ENCODE data around the gene ERC2. TPM values are rescaled to one million over a fixed set of nuclear protein-coding genes. Genes with fewer than 3 reads are reported as not detected.

ERC2 gene
- polyA plus RNA-seq, 3 donors: not detected

DNA sequence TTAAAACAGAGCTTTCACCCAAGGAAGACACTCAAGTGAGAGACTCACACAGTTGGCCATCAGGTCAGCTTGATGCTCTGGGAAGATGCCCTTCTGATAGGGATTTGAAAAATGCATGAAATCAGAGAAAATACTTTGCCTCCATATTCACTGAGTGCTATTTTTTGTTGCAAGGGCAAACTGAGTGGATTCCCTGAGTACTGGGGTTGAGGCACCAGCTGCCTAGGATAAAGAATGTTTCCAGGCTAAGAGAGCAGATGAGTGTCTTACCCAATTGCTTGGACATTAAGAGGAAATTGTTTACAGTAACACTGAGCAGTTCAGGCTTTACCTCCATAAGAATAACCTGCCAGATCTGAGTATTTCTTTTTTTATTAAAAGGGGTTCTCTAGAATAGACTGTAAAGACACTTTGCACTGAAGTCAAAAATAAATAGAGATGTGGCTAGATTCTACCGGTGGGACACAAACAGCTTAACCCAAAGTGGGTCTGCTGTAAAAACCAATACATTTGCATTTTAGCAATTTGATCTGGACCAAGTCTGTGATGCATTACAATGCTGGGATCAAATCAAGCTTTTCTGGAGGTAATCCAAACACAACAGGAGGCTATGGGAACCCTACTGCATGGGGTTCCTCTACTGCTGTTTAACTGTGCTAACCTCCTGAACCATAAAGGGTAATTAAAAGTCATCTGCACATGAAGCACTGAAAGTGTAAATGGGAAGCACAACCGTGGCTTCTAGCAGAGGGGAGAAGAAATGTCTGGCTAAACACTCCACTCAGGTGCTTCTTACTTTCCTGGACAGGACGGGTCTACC, 742.4 kb downstream of the ERC2 start:
- Histone ChIP-seq H3K9ac (ENCODE audit: insufficient read depth, low read length, poor library complexity, severe bottlenecking) (no peak overlapping the region), H3K36me3 (replicated peaks in 1 of 2; ENCODE audit: control insufficient read depth in 1 of 2, insufficient read depth in 2 of 2, low read length in 2 of 2) (no peaks in the 10 kb centered on the region), H3K27ac (ENCODE audit: low read depth in 1 of 2, low read length in 2 of 2) (no peak overlapping the region), H3K9me3 (replicated peaks in 1 of 2; ENCODE audit: control insufficient read depth in 1 of 2, insufficient read depth in 1 of 2, low read length in 2 of 2) (no peaks in the 10 kb centered on the region), H3K27me3 (ENCODE audit: control insufficient read depth in 2 of 2, insufficient read depth in 2 of 2, low read length in 2 of 2) (peaks cover 0 to 11% of the 10 kb centered on the region in 2 donors), H4K20me1 (ENCODE audit: insufficient read depth, low read length) (no peaks in the 10 kb centered on the region), H3K4me1 (ENCODE audit: control insufficient read depth in 1 of 2, insufficient read depth in 2 of 2, low read length in 2 of 2) (no peaks in the 10 kb centered on the region), H3K4me2 (replicated peaks; ENCODE audit: extremely low read depth, low read length, poor library complexity, severe bottlenecking) (no peak overlapping the region), H3K4me3 (replicated peaks in 1 of 3; ENCODE audit: low read depth in 2 of 3, low read length in 3 of 3) (no peak overlapping the region), H3K79me2 (ENCODE audit: insufficient read depth, low read length) (no peaks in the 10 kb centered on the region), H2AFZ (ENCODE audit: insufficient read depth, low read depth, low read length, poor library complexity, severe bottlenecking) (no peak overlapping the region)
- intact Hi-C loops (cut with micrococcal nuclease): no loop called here
- TF ChIP-seq, protein P1, sequence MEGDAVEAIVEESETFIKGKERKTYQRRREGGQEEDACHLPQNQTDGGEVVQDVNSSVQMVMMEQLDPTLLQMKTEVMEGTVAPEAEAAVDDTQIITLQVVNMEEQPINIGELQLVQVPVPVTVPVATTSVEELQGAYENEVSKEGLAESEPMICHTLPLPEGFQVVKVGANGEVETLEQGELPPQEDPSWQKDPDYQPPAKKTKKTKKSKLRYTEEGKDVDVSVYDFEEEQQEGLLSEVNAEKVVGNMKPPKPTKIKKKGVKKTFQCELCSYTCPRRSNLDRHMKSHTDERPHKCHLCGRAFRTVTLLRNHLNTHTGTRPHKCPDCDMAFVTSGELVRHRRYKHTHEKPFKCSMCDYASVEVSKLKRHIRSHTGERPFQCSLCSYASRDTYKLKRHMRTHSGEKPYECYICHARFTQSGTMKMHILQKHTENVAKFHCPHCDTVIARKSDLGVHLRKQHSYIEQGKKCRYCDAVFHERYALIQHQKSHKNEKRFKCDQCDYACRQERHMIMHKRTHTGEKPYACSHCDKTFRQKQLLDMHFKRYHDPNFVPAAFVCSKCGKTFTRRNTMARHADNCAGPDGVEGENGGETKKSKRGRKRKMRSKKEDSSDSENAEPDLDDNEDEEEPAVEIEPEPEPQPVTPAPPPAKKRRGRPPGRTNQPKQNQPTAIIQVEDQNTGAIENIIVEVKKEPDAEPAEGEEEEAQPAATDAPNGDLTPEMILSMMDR (IDR thresholded peaks at IDR 0.05): no peak
- no CpG with 5 or more reads among the region's 3 CpGs for WGBS (ENCODE audit: insufficient coverage)
- Mint-ChIP-seq H3K36me3 (no peaks in the 10 kb centered on the region), H3K4me1 (no peaks in the 10 kb centered on the region), H3K9me3 (peaks cover 0 to 2% (median 0%) of the 10 kb centered on the region in 7 donors), H3K4me3 (no peak overlapping the region), H3K27ac (no peak overlapping the region), H3K27me3 (ENCODE audit: low read depth in 3 of 3) (peaks cover 4 to 19% (median 8%) of the 10 kb centered on the region in 3 donors)
- no peak for DNase-seq

DNA sequence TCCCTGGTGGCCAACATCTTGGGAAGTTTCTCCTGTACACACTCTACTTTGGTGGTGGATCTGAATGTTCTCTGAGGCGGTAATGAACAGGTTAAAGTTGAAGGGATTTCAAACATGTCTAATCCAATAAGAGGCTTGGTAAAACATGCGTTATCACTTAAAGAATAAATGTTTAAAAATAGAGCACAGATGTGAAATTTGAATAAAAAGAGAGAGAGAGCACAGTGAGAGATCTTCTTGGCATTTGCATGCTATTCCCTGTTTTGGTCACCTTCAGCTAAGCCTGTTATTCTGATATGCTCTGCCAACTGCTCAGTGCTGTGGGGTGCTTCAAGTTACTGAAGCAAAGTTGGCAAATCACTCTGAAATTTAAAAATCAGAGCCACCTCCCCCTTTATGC, 743.4 kb downstream of the ERC2 start:
- no peak overlapping the region for H3K27ac ChIP-seq (ENCODE audit: low read depth in 1 of 2, low read length in 2 of 2)
- Mint-ChIP-seq H3K36me3 (no peaks in the 10 kb centered on the region), H3K4me3 (no peak overlapping the region), H3K27me3 (ENCODE audit: low read depth in 3 of 3) (peaks cover 4 to 20% (median 8%) of the 10 kb centered on the region in 3 donors), H3K27ac (no peak overlapping the region), H3K4me1 (no peaks in the 10 kb centered on the region), H3K9me3 (peaks cover 0 to 2% (median 0%) of the 10 kb centered on the region in 7 donors)
- H3K9ac ChIP-seq (ENCODE audit: insufficient read depth, low read length, poor library complexity, severe bottlenecking): no peak overlapping the region
- intact Hi-C loops (cut with micrococcal nuclease): loop anchor here in 1 of 2 donors (5.0 kb wide), 1 partner anchor 238 kb away; the partner anchor contains the start of gene WNT5A
- no peaks in the 10 kb centered on the region for H3K36me3 ChIP-seq (replicated peaks in 1 of 2; ENCODE audit: control insufficient read depth in 1 of 2, insufficient read depth in 2 of 2, low read length in 2 of 2)
- H3K79me2 ChIP-seq (ENCODE audit: insufficient read depth, low read length): no peaks in the 10 kb centered on the region
- H3K9me3 ChIP-seq (replicated peaks in 1 of 2; ENCODE audit: control insufficient read depth in 1 of 2, insufficient read depth in 1 of 2, low read length in 2 of 2): no peaks in the 10 kb centered on the region
- H3K4me3 ChIP-seq (replicated peaks in 1 of 3; ENCODE audit: low read depth in 2 of 3, low read length in 3 of 3): no peak overlapping the region
- H4K20me1 ChIP-seq (ENCODE audit: insufficient read depth, low read length): no peaks in the 10 kb centered on the region
- no peaks in the 10 kb centered on the region for H3K4me1 ChIP-seq (ENCODE audit: control insufficient read depth in 1 of 2, insufficient read depth in 2 of 2, low read length in 2 of 2)
- WGBS (ENCODE audit: insufficient coverage): no CpG with 5 or more reads among the region's 2 CpGs
- H2AFZ ChIP-seq (ENCODE audit: insufficient read depth, low read depth, low read length, poor library complexity, severe bottlenecking): no peak overlapping the region
- no peak overlapping the region for H3K4me2 ChIP-seq (replicated peaks; ENCODE audit: extremely low read depth, low read length, poor library complexity, severe bottlenecking)
- DNase-seq: no peak
- peaks cover 0 to 11% of the 10 kb centered on the region in 2 donors for H3K27me3 ChIP-seq (ENCODE audit: control insufficient read depth in 2 of 2, insufficient read depth in 2 of 2, low read length in 2 of 2)
- TF ChIP-seq, protein P1 (IDR thresholded peaks at IDR 0.05): no peak

Measured in CD14-positive monocyte (primary cell).